C4-2B (cell line): Measurements from ENCODE around the gene UQCRC1.

Source experiments
- ZFX ChIP-seq: fragments of 450-650 bp; IDR thresholded peaks from 2 replicates; pipeline ENCODE4 v1.6.1; 2017
- TF ChIP-seq, protein P1 (sequence below): fragments of 450-650 bp; conservative IDR thresholded peaks from 2 replicates; pipeline ENCODE4 v1.5.1; 2017; ENCODE audit warnings: mild to moderate bottlenecking

- TF ChIP-seq, protein P1, sequence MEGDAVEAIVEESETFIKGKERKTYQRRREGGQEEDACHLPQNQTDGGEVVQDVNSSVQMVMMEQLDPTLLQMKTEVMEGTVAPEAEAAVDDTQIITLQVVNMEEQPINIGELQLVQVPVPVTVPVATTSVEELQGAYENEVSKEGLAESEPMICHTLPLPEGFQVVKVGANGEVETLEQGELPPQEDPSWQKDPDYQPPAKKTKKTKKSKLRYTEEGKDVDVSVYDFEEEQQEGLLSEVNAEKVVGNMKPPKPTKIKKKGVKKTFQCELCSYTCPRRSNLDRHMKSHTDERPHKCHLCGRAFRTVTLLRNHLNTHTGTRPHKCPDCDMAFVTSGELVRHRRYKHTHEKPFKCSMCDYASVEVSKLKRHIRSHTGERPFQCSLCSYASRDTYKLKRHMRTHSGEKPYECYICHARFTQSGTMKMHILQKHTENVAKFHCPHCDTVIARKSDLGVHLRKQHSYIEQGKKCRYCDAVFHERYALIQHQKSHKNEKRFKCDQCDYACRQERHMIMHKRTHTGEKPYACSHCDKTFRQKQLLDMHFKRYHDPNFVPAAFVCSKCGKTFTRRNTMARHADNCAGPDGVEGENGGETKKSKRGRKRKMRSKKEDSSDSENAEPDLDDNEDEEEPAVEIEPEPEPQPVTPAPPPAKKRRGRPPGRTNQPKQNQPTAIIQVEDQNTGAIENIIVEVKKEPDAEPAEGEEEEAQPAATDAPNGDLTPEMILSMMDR, result no peak
- no peak for TF ChIP-seq ZFX
Measured at GRCh38 chr3:48594417-48595049, 14.9 kb downstream of the UQCRC1 start.
